ENCODE measurements around the gene FOXO1. TPM values are rescaled to one million over a fixed set of nuclear protein-coding genes. Genes with fewer than 3 reads are reported as not detected.

Gene FOXO1
- total and polyA plus RNA-seq, 9 of the 15 experiments (the other 6 are each of a cell fraction or from before 2014, with no cell fraction given), result 0.04 to 0.73 (median 0.20) TPM

DNA sequence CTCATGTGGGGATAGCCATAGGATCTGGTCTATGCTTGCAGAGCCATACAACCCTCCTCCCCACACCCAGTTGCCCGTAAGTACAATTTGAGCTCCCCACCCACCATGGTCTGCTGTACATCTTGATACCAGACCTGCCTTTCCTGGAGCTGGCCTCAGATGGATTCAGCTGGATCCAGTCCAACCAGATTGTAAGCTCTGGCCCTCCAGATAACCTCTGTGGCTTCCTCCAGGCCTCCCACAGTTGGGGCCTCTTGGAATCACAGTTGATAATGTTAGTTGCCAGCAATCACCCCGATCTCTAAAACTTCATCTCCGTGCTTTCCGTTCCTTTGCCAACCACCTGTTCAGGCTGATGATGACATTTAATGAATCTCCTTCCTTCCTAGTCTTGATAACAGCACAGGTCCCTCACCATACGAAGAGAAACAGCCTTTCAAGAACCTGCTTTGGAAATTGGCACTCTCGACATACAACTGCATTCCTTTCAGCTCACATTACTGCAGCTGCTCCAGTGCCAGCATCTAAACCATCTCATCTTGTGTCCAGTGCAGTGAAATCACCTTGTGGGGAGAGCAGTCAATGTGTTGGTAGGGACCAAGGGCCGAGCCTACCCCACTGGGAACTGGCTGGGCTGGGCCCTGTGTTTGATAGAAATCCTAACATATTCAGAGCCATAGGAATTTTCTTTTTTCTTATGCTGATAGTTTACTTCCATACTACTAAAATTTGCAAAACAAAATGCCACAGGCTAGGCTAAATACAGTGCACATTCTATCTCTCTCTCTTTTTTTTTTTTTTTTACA lies 15.1 kb upstream of the FOXO1 start (continued):
- TF ChIP-seq, protein P1, sequence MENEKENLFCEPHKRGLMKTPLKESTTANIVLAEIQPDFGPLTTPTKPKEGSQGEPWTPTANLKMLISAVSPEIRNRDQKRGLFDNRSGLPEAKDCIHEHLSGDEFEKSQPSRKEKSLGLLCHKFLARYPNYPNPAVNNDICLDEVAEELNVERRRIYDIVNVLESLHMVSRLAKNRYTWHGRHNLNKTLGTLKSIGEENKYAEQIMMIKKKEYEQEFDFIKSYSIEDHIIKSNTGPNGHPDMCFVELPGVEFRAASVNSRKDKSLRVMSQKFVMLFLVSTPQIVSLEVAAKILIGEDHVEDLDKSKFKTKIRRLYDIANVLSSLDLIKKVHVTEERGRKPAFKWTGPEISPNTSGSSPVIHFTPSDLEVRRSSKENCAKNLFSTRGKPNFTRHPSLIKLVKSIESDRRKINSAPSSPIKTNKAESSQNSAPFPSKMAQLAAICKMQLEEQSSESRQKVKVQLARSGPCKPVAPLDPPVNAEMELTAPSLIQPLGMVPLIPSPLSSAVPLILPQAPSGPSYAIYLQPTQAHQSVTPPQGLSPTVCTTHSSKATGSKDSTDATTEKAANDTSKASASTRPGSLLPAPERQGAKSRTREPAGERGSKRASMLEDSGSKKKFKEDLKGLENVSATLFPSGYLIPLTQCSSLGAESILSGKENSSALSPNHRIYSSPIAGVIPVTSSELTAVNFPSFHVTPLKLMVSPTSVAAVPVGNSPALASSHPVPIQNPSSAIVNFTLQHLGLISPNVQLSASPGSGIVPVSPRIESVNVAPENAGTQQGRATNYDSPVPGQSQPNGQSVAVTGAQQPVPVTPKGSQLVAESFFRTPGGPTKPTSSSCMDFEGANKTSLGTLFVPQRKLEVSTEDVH (IDR thresholded peaks at IDR 0.05; ENCODE audit: low read depth, partially characterized antibody), result no peak
- TF ChIP-seq HMBOX1 (IDR thresholded peaks at IDR 0.05) (no peak), MECOM (CRISPR knock-in tag; IDR thresholded peaks at IDR 0.05) (no peak), HINFP (tag; conservative IDR thresholded peaks at IDR 0.05; ENCODE audit: low read depth) (no peak), RBM22 (IDR thresholded peaks at IDR 0.05; ENCODE audit: low read depth, low read length, poor library complexity, severe bottlenecking) (no peak), ZKSCAN3 (CRISPR knock-in tag; IDR thresholded peaks at IDR 0.05) (no peak), MAZ (CRISPR knock-in tag; conservative IDR thresholded peaks at IDR 0.05 in 1 of 2, IDR thresholded peaks at IDR 0.05 in 1 of 2) (peak in 1 of 2 experiments; percentile 42; a peak in 1 of 4 replicates), SREBF2 (CRISPR knock-in tag; IDR thresholded peaks at IDR 0.05) (no peak), GTF3C2 (IDR thresholded peaks at IDR 0.05; ENCODE audit: borderline replicate concordance, extremely low read depth, insufficient read length) (no peak), ZNF316 (IDR thresholded peaks at IDR 0.05) (no peak), ZBED1 (IDR thresholded peaks at IDR 0.05) (no peak), CEBPB (tag; IDR thresholded peaks at IDR 0.05) (no peak), ZNF124 (CRISPR knock-in tag; IDR thresholded peaks at IDR 0.05) (no peak), ADNP (tag; IDR thresholded peaks at IDR 0.05) (no peak), SETDB1 (IDR thresholded peaks at IDR 0.05; ENCODE audit: low read length) (no peak), ERF (CRISPR knock-in tag; IDR thresholded peaks at IDR 0.05) (no peak), NEUROD1 (IDR thresholded peaks at IDR 0.05; ENCODE audit: borderline replicate concordance, low read depth, low read length, partially characterized antibody) (no peak)
- TF ChIP-seq, protein P2, sequence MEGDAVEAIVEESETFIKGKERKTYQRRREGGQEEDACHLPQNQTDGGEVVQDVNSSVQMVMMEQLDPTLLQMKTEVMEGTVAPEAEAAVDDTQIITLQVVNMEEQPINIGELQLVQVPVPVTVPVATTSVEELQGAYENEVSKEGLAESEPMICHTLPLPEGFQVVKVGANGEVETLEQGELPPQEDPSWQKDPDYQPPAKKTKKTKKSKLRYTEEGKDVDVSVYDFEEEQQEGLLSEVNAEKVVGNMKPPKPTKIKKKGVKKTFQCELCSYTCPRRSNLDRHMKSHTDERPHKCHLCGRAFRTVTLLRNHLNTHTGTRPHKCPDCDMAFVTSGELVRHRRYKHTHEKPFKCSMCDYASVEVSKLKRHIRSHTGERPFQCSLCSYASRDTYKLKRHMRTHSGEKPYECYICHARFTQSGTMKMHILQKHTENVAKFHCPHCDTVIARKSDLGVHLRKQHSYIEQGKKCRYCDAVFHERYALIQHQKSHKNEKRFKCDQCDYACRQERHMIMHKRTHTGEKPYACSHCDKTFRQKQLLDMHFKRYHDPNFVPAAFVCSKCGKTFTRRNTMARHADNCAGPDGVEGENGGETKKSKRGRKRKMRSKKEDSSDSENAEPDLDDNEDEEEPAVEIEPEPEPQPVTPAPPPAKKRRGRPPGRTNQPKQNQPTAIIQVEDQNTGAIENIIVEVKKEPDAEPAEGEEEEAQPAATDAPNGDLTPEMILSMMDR (IDR thresholded peaks at IDR 0.05 in 2 of 3, conservative IDR thresholded peaks at IDR 0.05 in 1 of 3; ENCODE audit: insufficient read depth in 2 of 3, low read depth in 1 of 3, low read length in 3 of 3), result no peak
